ENCODE measurements around the gene KRT4.

The KRT4 gene

GRCh38 chr12:52835271-52836041, 21.5 kb upstream of the KRT4 start:
- Histone ChIP-seq H3K27me3 (replicated peaks; ENCODE audit: control insufficient read depth, insufficient read depth, low read length) (no peaks in the 10 kb centered on the region; the same call in none of the 2 replicates), H3K36me3 (ENCODE audit: control insufficient read depth, insufficient read depth, low read length) (no peaks in the 10 kb centered on the region), H3K4me3 (replicated peaks; ENCODE audit: low read depth, low read length) (no peak overlapping the region)
- no peak for DNase-seq (ENCODE audit: extremely low read depth, insufficient read length)
- no peak for TF ChIP-seq CTCF (IDR thresholded peaks at IDR 0.05; ENCODE audit: insufficient read depth, low read length, poor library complexity, severe bottlenecking)

- no peak for TF ChIP-seq CTCF (IDR thresholded peaks at IDR 0.05; ENCODE audit: insufficient read depth, low read length, poor library complexity, severe bottlenecking)
- no peak overlapping the region for H3K4me3 ChIP-seq (replicated peaks; ENCODE audit: low read depth, low read length)
- DNase-seq (ENCODE audit: extremely low read depth, insufficient read length), result no peak
- no peaks in the 10 kb centered on the region for H3K36me3 ChIP-seq (ENCODE audit: control insufficient read depth, insufficient read depth, low read length)
- no peaks in the 10 kb centered on the region; the same call in none of the 2 replicates for H3K27me3 ChIP-seq (replicated peaks; ENCODE audit: control insufficient read depth, insufficient read depth, low read length)
These were observed 20.7 kb upstream of the KRT4 start for GRCh38 chr12:52834727-52835001.

GRCh38 chr12:52833922-52834726, 20.2 kb upstream of the KRT4 start, which contains the start of gene KRT79:
KRT79 (minus strand) TSS chr12:52834311; CDS start chr12:52834260, 51 bp downstream.
- TF ChIP-seq CTCF (IDR thresholded peaks at IDR 0.05; ENCODE audit: insufficient read depth, low read length, poor library complexity, severe bottlenecking), result no peak
- no peaks in the 10 kb centered on the region; the same call in none of the 2 replicates for H3K27me3 ChIP-seq (replicated peaks; ENCODE audit: control insufficient read depth, insufficient read depth, low read length)
- H3K4me3 ChIP-seq (replicated peaks; ENCODE audit: low read depth, low read length), result no peak within 1 kb of the TSS
- no peak for DNase-seq (ENCODE audit: extremely low read depth, insufficient read length)
- no peaks in the 10 kb centered on the region for H3K36me3 ChIP-seq (ENCODE audit: control insufficient read depth, insufficient read depth, low read length)

GRCh38 chr12:52832985-52833905, 19.3 kb upstream of the KRT4 start:
- H3K4me3 ChIP-seq (replicated peaks; ENCODE audit: low read depth, low read length), result no peak overlapping the region
- no peak for TF ChIP-seq CTCF (IDR thresholded peaks at IDR 0.05; ENCODE audit: insufficient read depth, low read length, poor library complexity, severe bottlenecking)
- DNase-seq (ENCODE audit: extremely low read depth, insufficient read length), result no peak
- no peaks in the 10 kb centered on the region; the same call in none of the 2 replicates for H3K27me3 ChIP-seq (replicated peaks; ENCODE audit: control insufficient read depth, insufficient read depth, low read length)
- no peaks in the 10 kb centered on the region for H3K36me3 ChIP-seq (ENCODE audit: control insufficient read depth, insufficient read depth, low read length)

GRCh38 chr12:52832451-52832850, 18.5 kb upstream of the KRT4 start:
- no peak for DNase-seq (ENCODE audit: extremely low read depth, insufficient read length)
- no peak for TF ChIP-seq CTCF (IDR thresholded peaks at IDR 0.05; ENCODE audit: insufficient read depth, low read length, poor library complexity, severe bottlenecking)
- no peak overlapping the region for H3K4me3 ChIP-seq (replicated peaks; ENCODE audit: low read depth, low read length)
- no peaks in the 10 kb centered on the region for H3K36me3 ChIP-seq (ENCODE audit: control insufficient read depth, insufficient read depth, low read length)
- H3K27me3 ChIP-seq (replicated peaks; ENCODE audit: control insufficient read depth, insufficient read depth, low read length), result no peaks in the 10 kb centered on the region; the same call in none of the 2 replicates
